ENCODE measurements around the gene GRM7.

- TF ChIP-seq EP300 (IDR thresholded peaks at IDR 0.05) (no peak), POLR2AphosphoS5 (IDR thresholded peaks at IDR 0.05) (no peak), CTCF (IDR thresholded peaks at IDR 0.05) (no peak), POLR2A (IDR thresholded peaks at IDR 0.05; ENCODE audit: low read depth) (no peak)
Measured at GRCh38 chr3:7160689-7161088, 299.8 kb downstream of the GRM7 start.

All from esophagus muscularis mucosa (tissue), 4 donors.